ENCODE results near the gene ATXN1.

Gene ATXN1

DNA sequence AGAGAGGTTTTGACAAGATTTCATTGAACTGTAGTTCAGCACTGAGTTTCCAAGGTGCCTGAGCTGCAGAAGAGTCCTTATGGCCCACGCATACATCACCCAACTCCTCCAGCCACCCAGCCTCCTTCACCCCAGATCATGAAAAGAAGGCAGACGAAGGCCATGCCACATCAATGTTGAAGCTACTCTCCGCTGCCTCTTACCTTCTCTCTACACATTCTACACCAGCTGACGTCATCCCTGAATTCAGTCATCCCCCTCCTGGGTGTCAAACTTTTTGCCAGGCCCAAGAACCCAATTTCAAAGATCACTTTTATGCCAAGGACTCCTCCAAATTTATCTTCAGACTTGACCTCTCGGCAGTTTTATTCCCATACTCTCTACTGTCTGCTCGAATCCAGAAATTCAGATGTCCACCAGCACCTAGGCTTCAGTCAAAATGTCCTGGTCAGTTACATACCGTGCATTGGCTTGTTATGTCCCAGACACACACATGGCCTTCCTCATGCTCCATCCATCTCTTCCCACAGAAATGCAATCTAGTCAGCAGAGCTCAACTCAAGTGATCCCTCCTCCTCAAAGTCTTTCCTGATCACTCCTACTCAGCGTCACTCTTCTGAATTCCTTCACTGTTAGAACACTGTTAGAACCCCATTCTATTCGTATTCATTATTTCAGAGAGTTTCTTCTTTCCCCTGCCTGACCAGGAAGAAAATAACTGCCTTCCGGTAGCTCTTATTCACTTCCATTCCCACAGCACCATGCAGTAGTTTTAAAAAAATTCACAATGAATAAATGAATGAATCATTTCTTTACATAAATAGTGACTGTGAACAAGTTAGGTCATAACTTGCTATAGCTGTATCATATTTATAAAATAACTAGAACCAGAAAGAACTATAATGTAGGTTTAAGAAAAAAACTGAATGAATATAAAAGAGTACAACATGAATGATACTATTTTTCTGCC lies 11.5 kb downstream of the ATXN1 start:
- Histone ChIP-seq H3K27ac (ENCODE audit: low read depth, low read length) (no peak overlapping the region), H3K27me3 (ENCODE audit: control insufficient read depth in 1 of 2, insufficient read depth in 2 of 2, low read length in 2 of 2) (no peaks in the 10 kb centered on the region), H3K36me3 (ENCODE audit: insufficient read depth, low read length) (peaks cover 7% of the 10 kb centered on the region), H3K4me1 (ENCODE audit: insufficient read depth, low read length) (peaks cover 61% of the 10 kb centered on the region), H3K9me3 (ENCODE audit: low read length) (no peaks in the 10 kb centered on the region), H3K9ac (ENCODE audit: low read length) (no peak overlapping the region), H3K4me3 (ENCODE audit: low read depth in 1 of 2, low read length in 2 of 2) (no peak overlapping the region)

DNA sequence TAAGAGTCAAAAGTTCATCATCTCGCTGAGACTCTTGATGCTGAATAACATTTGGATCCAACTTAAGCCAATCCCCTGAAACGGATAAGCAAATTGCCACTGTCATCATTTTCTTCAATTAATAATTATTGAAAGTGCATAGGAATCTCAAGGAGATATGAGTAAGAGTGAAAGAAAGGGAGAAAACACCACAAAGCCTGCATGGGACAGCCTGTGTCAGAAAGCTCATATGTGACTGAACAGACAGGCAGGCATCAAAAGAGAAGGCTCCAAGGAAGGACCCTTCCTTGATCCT lies 13.3 kb downstream of the ATXN1 start:
- Histone ChIP-seq H3K9ac (ENCODE audit: low read length) (no peak overlapping the region), H3K27ac (ENCODE audit: low read depth, low read length) (no peak overlapping the region), H3K27me3 (ENCODE audit: control insufficient read depth in 1 of 2, insufficient read depth in 2 of 2, low read length in 2 of 2) (no peaks in the 10 kb centered on the region), H3K4me1 (ENCODE audit: insufficient read depth, low read length) (peaks cover 54% of the 10 kb centered on the region), H3K9me3 (ENCODE audit: low read length) (no peaks in the 10 kb centered on the region), H3K36me3 (ENCODE audit: insufficient read depth, low read length) (peaks cover 12% of the 10 kb centered on the region), H3K4me3 (ENCODE audit: low read depth in 1 of 2, low read length in 2 of 2) (peak overlapping the region in 1 of 2 donors; percentile 0)

DNA sequence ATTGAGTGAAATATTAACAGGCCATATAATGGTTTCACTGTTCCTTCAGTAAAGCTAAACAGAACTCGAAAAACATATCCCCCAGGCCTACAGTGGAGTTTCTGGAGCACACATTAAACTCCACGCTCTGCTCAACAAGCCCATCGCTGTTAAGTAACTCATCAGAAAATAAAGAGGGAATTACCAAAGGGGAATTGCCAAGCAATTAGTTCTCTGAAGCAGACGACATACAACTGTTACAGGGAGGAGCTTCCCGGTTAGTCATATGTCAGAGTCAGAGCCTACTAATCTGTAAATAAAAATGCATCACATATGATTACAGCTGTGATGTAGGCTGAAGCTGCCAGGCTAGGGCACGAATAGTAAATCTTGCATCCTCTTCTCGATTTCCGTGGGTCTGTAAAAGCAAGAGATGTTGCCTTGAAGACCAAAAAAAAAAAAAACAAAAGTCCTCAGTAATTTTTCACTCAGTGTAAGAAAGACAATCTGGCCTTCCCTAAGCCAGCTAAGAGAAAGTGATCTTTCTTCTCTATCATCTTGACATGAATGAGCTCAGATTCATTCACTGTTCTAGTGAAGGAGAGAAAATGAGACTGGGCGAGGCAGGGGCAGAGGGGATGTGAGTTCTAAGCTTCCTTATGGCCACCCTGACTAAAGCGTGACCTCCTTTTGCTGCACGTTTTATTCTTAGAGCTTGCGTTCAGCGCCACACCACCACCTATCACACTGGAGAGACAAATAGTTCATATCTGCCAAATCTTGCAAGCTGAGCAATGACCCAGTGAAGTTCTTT lies 13.8 kb downstream of the ATXN1 start:
- peak overlapping the region in 1 of 2 donors; percentile 0 for H3K4me3 ChIP-seq (ENCODE audit: low read depth in 1 of 2, low read length in 2 of 2)
- no peaks in the 10 kb centered on the region for H3K27me3 ChIP-seq (ENCODE audit: control insufficient read depth in 1 of 2, insufficient read depth in 2 of 2, low read length in 2 of 2)
- H3K36me3 ChIP-seq (ENCODE audit: insufficient read depth, low read length) = peaks cover 8% of the 10 kb centered on the region
- peaks cover 50% of the 10 kb centered on the region for H3K4me1 ChIP-seq (ENCODE audit: insufficient read depth, low read length)
- peak overlapping the region; percentile 72 for H3K27ac ChIP-seq (ENCODE audit: low read depth, low read length)
- H3K9ac ChIP-seq (ENCODE audit: low read length) = no peak overlapping the region
- H3K9me3 ChIP-seq (ENCODE audit: low read length) = no peaks in the 10 kb centered on the region

DNA sequence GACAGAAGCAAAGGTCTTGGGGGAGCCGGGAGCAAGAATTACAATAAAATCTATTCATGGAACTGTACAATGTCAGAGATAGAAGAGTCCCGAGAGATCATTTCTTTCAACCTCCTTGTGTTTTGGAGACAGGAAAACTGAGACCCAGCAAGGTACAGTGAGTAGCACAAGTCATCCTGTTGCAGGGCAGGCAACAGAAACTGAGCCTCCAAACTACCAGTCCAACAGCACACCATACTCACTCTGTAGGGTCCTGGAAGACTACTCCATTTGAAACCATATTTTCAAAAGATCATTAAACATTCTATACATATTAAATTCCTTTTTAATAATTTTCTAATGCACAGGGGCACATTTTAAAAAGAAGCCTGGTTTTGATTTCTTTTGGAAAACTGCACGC lies 14.4 kb downstream of the ATXN1 start:
- H3K27ac ChIP-seq (ENCODE audit: low read depth, low read length) = peak overlapping the region; percentile 72
- no peaks in the 10 kb centered on the region for H3K27me3 ChIP-seq (ENCODE audit: control insufficient read depth in 1 of 2, insufficient read depth in 2 of 2, low read length in 2 of 2)
- no peak overlapping the region for H3K4me3 ChIP-seq (ENCODE audit: low read depth in 1 of 2, low read length in 2 of 2)
- H3K4me1 ChIP-seq (ENCODE audit: insufficient read depth, low read length) = peaks cover 52% of the 10 kb centered on the region
- peaks cover 5% of the 10 kb centered on the region for H3K36me3 ChIP-seq (ENCODE audit: insufficient read depth, low read length)
- no peaks in the 10 kb centered on the region for H3K9me3 ChIP-seq (ENCODE audit: low read length)
- H3K9ac ChIP-seq (ENCODE audit: low read length) = no peak overlapping the region

DNA sequence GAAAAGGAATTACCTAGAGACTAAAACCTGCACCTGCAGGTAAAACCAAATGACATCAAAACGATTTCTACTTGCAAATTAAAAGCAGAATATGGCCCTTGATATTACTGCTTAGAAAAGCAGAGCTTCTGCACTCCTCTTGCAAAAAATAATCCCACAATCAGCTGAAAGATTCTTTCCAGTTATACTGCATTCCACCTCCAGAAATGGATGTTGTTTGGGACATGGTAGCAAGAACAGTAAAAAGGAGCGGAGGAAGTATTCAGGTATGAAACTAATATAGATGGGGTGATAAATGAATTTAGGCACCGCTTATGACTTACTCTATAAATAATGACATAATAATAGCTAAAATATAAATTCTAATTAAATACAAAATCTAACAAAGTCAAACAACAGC lies 14.9 kb downstream of the ATXN1 start:
- H3K36me3 ChIP-seq (ENCODE audit: insufficient read depth, low read length) = peaks cover 5% of the 10 kb centered on the region
- no peak overlapping the region for H3K27ac ChIP-seq (ENCODE audit: low read depth, low read length)
- H3K27me3 ChIP-seq (ENCODE audit: control insufficient read depth in 1 of 2, insufficient read depth in 2 of 2, low read length in 2 of 2) = no peaks in the 10 kb centered on the region
- H3K9ac ChIP-seq (ENCODE audit: low read length) = no peak overlapping the region
- no peaks in the 10 kb centered on the region for H3K9me3 ChIP-seq (ENCODE audit: low read length)
- H3K4me1 ChIP-seq (ENCODE audit: insufficient read depth, low read length) = peaks cover 56% of the 10 kb centered on the region
- H3K4me3 ChIP-seq (ENCODE audit: low read depth in 1 of 2, low read length in 2 of 2) = no peak overlapping the region

DNA sequence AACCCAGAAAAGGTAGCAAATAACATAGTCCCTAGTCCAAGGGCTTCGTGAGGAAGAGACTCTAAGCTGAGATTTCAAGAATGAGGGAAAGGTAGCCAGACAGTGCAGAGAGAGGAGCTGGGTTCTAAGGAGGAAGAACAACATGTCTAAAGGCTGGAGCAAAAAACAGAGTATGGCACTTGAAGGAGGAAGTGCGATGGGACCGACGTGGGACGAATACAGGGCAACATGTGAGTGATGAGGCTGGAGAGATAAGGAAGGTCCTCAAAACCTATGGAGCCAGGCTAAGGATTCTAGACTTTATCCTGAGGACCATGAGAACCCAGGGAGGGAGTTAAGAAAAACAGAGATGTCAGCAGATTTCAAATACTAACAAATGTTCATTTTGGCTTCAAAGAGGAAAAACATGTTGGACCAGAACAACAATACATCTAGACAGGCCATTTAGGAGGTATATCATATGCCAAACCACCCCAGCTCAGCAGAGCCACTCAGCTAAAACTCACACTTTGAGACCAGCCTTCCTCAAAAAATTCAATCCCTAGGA lies 17.5 kb downstream of the ATXN1 start:
- H3K36me3 ChIP-seq (ENCODE audit: insufficient read depth, low read length) = peaks cover 5% of the 10 kb centered on the region
- no peaks in the 10 kb centered on the region for H3K27me3 ChIP-seq (ENCODE audit: control insufficient read depth in 1 of 2, insufficient read depth in 2 of 2, low read length in 2 of 2)
- H3K9me3 ChIP-seq (ENCODE audit: low read length) = no peaks in the 10 kb centered on the region
- H3K4me1 ChIP-seq (ENCODE audit: insufficient read depth, low read length) = peaks cover 80% of the 10 kb centered on the region
- no peak overlapping the region for H3K27ac ChIP-seq (ENCODE audit: low read depth, low read length)
- H3K4me3 ChIP-seq (ENCODE audit: low read depth in 1 of 2, low read length in 2 of 2) = no peak overlapping the region
- no peak overlapping the region for H3K9ac ChIP-seq (ENCODE audit: low read length)

DNA sequence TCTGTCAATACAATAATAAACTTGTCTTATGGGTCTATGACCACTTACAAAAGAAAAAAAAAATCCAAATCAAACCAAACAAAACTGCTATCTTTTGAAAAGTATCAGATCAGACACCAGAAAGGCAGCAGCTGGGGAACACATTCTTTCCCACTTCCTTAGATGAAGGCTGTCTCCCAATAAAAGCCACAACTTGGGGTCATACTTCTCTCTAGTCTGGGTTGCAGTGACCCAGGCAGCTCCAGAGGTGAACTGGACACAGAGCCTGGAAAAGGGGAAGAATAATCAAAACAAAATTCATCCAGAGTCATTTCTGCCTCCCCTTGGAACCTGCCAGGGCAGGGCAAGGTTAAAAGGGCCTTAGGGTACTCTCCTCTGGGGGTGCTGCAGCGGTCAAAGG lies 19.1 kb downstream of the ATXN1 start:
- Histone ChIP-seq H3K9ac (ENCODE audit: low read length) (no peak overlapping the region), H3K9me3 (ENCODE audit: low read length) (no peaks in the 10 kb centered on the region), H3K27ac (ENCODE audit: low read depth, low read length) (no peak overlapping the region), H3K36me3 (ENCODE audit: insufficient read depth, low read length) (peaks cover 5% of the 10 kb centered on the region), H3K4me1 (ENCODE audit: insufficient read depth, low read length) (peaks cover 81% of the 10 kb centered on the region), H3K4me3 (ENCODE audit: low read depth in 1 of 2, low read length in 2 of 2) (no peak overlapping the region), H3K27me3 (ENCODE audit: control insufficient read depth in 1 of 2, insufficient read depth in 2 of 2, low read length in 2 of 2) (no peaks in the 10 kb centered on the region)

DNA sequence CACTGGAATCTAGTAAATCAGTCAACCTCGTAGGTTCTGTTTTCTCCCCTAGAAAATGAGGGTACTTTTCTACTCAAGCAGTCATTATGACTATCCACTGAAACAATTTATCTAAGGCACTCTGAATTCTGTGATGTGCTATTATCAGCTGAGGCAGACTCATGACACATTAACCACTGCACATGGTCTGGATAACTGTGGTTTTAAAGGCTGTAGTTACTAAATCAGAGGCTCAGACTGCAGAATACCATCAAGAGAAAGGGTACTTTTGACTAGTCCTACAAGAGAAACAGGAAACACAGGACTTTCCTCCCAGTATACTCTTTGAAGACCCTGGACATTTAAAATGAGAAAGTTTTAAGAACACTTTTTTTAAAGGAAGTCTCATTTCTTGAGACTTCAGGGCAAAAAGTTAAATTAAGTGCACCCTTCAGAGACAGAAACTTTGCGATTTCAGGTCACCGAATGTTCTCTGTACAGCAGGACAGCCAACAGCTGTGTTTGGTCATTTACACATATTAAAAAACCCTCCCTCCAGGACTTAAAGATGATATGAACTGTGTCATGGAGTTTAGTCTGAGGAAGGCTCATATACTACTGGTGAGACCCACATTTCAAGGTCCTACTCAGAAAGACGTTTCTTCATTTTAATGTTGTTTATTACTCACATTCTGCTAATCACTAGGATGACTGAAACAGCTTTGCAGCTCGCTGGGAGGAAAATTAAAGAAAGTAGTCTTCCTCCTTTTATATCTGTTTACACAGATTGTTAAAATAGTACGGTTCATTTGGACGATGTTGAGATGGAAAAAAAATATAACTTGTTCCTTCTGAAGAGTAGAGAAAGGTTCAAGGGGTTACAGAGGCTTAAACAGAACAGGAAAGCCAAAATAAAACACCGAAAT lies 19.9 kb downstream of the ATXN1 start:
- Histone ChIP-seq H3K4me1 (ENCODE audit: insufficient read depth, low read length) (peaks cover 86% of the 10 kb centered on the region), H3K9ac (ENCODE audit: low read length) (no peak overlapping the region), H3K27me3 (ENCODE audit: control insufficient read depth in 1 of 2, insufficient read depth in 2 of 2, low read length in 2 of 2) (no peaks in the 10 kb centered on the region), H3K36me3 (ENCODE audit: insufficient read depth, low read length) (peaks cover 5% of the 10 kb centered on the region), H3K4me3 (ENCODE audit: low read depth in 1 of 2, low read length in 2 of 2) (no peak overlapping the region), H3K27ac (ENCODE audit: low read depth, low read length) (no peak overlapping the region), H3K9me3 (ENCODE audit: low read length) (no peaks in the 10 kb centered on the region)

DNA sequence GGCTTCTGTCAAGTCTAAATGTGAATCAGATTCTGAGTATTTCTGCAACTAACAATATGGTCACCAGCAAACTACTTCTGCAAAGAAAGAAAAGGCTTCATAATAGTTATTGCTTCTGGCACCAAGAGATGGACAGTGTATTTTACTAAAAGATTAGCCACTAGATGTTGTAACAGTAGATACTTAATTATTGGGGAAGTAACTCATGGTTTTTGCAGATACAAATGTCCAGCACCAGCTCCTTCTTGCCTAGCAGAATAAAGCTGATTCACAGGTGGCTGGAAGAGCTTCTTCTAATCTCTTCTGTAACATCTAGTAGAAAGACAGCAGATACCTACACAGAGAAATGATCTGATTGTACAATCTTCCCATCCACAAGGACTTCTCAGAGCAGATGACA lies 21.2 kb downstream of the ATXN1 start:
- H3K36me3 ChIP-seq (ENCODE audit: insufficient read depth, low read length) = peaks cover 5% of the 10 kb centered on the region
- peaks cover 75% of the 10 kb centered on the region for H3K4me1 ChIP-seq (ENCODE audit: insufficient read depth, low read length)
- H3K27me3 ChIP-seq (ENCODE audit: control insufficient read depth in 1 of 2, insufficient read depth in 2 of 2, low read length in 2 of 2) = no peaks in the 10 kb centered on the region
- H3K27ac ChIP-seq (ENCODE audit: low read depth, low read length) = peak overlapping the region; percentile 73
- no peaks in the 10 kb centered on the region for H3K9me3 ChIP-seq (ENCODE audit: low read length)
- no peak overlapping the region for H3K9ac ChIP-seq (ENCODE audit: low read length)
- no peak overlapping the region for H3K4me3 ChIP-seq (ENCODE audit: low read depth in 1 of 2, low read length in 2 of 2)

DNA sequence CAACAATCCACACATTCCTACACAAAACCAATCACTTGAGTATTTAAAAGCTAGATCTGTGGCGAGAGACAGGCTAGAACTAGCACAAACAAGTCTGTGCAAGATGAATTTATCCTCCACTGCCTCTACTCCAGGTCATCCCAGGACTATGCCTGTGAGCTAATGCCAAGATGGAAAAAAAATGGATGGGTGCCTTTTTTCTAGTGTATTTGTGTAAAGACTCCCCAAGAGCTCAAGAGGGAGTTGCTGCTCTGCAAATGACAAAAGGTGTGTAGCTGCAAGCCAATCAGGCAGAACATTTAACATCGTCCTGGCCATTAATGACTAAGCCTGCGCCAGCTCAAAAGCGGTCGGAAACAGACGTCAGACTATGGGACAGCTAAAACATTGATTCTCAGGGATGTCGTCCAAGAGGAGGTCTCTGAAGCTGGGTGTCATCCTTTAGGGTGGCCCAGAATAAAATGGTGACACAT lies 21.9 kb downstream of the ATXN1 start:
- H3K36me3 ChIP-seq (ENCODE audit: insufficient read depth, low read length) = peaks cover 5% of the 10 kb centered on the region
- H3K9me3 ChIP-seq (ENCODE audit: low read length) = no peaks in the 10 kb centered on the region
- no peak overlapping the region for H3K9ac ChIP-seq (ENCODE audit: low read length)
- H3K27me3 ChIP-seq (ENCODE audit: control insufficient read depth in 1 of 2, insufficient read depth in 2 of 2, low read length in 2 of 2) = no peaks in the 10 kb centered on the region
- no peak overlapping the region for H3K4me3 ChIP-seq (ENCODE audit: low read depth in 1 of 2, low read length in 2 of 2)
- H3K27ac ChIP-seq (ENCODE audit: low read depth, low read length) = peak overlapping the region; percentile 73
- peaks cover 69% of the 10 kb centered on the region for H3K4me1 ChIP-seq (ENCODE audit: insufficient read depth, low read length)
